NCI-H2227 (cell line): ENCODE results near the gene AQR.
"Not testable (repeated sequence)": the region's sequence is repeated elsewhere in the genome, so short reads cannot be mapped to it uniquely, and the experiment has no call there.

Source experiments
- DNase-seq: peaks from one replicate; lab custom pipeline; 2025; ENCODE audit not compliant: unreplicated experiment; lab: John Stamatoyannopoulos, UW

Gene AQR

GRCh38 chr15:34969340-34970097, at the start of gene AQR:
Gene AQR (minus strand): TSS chr15:34969742. CDS start chr15:34969613, 129 bp downstream.
- peak; percentile 96 for DNase-seq

GRCh38 chr15:35014241-35014640, 44.7 kb upstream of the AQR start:
- peak; percentile 27 for DNase-seq

- no peak for DNase-seq
Observed at GRCh38 chr15:35013370-35013769, 43.8 kb upstream of the AQR start.

GRCh38 chr15:35007397-35007796, 37.9 kb upstream of the AQR start:
- no peak for DNase-seq

GRCh38 chr15:35005933-35006332, 36.4 kb upstream of the AQR start:
- no peak for DNase-seq

DNA sequence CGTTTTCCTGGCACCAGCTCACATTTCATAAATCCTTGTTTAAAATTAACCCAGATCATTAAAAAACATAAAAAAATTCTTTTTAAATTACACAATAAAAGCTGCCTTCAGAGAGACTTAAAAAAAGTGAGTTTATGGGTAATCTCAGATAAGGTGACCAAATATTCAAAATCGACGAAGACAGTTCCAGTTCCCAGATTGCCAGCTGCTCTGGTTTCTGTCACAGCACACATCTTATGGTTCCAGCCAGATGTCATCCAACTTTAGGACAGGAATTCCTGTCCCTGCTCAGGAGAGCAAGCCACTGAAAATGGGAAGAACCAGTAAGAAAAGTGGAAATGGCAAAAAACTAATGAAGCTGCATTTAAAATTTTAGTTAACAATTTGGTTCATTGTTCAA, 34.4 kb upstream of the AQR start:
- no peak for DNase-seq

DNA sequence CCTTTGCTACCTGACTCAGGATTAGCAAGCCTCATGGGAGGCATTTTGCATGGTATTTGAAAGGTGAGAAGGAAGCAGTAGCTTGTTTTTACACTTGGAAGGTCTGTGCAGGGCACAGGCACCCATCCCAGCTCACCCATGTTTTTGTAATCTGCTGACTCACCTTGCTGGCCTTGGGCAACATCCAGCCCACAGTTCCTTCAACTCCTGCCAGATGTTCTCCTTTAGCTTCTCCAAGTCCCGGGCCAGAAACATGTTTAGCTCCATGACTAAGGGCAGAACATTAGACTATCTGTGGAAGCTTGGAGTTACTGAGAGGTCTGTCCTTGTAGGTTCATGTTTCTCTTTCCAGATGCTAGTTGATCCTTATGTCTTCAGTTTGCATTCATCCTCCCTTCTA, 31.0 kb upstream of the AQR start:
- no peak for DNase-seq

DNA sequence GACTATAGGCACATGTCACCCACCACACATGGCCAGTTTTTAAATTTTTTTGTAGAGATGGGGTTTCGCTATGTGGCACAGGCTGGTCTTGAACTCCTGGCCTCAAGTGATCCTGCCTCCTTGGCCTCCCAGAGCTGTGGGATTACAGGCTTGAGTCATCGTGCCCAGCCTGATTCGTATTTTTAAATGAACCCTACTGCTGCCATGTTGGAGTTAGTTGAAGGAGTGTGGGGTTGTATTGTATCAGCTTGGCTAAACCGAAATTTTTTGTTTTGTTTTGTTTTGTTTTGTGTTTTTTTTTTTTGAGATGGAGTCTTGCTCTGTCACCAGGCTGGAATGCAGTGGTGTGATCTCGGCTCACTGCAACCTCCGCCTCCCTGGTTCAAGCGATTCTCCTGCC, 30.4 kb upstream of the AQR start:
- DNase-seq: no peak

- DNase-seq: no peak
Observed at GRCh38 chr15:34994925-34995324, 25.4 kb upstream of the AQR start.

DNA sequence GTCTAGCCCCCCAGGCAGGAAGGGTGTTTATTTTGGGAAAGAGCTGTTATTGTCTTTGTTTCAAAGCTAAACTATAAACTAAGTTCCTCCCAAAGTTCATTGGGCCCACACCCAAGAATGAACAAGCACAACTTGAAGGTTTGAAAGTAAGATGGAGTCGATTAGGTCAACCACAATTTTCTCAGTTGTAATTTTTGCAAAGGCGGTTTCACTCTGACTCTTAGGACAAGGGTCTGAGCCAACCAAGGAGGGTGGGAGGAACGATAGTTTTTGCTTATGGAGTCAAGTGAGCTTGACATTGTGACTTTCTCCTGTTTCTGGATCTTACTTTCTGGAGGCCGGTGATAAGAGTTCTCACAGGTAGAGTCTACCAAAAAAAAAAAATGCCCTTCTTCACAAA, 24.3 kb upstream of the AQR start:
- no peak for DNase-seq

DNA sequence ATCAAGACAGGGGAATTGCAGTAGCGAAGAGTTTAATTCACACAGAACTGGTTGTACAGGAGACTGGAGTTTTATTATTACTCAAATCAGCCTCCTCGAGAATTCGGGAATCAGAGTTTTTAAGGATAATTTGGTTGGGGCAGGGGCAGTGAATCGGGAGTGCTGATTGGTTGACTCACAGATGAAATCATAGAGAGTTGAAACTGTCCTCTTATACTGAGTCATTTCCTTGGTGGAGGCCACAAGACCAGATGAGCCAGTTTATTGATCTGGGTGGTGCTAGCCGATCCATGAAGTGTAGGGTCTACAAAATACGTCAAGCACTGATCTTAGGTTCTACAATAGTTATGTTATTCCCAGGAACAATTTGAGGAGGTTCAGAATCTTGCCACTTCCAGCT, 23.9 kb upstream of the AQR start:
- DNase-seq: no peak

DNA sequence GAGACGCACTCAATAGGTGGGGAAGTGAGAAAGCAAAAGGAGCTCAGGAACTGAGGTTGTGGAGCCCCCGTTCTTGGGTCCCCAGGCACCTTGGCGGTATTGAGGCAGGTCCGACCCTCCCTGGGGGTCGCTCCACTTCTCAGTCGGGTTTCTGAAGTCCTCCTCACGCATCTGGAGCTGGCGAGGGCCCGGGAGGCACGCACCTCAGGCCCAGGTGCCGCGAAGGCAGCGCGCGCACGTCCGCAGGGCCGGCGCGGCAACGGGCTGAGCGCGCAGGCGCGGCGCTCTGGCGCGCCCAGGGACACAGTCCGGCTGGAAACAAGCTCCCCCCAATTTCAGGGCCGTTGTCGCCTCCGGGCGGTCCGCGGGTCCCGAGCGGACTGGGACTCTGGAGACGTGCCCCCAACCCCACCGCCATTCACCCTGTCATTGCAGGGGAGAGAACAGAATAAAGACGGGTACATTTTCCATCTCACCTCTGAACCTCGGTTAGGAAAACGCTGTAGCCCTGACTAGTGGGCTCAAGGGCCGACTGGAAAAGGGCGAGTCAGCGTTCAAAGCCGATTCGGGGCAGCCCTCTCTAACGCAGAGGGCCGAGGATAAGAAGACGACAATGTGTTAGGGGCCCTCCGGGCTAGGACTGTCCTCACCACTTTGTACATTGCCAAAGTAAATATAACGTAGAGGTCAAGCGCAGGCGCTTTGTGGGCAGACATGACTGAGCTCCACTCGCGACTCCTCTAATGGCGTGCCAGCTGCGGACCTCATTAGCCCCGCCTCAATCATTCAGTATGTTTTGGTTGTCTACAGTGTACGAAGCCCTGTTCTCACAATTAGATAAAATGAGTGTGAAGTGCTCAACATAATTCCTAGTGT, 18.7 kb upstream of the AQR start, which contains the start of gene ZNF770:
TSS of gene ZNF770 (minus strand) at position 261 of the 876 bp plus-strand sequence. CDS start 4,853 bp downstream, outside the sequence.
- peak; percentile 78 for DNase-seq

DNA sequence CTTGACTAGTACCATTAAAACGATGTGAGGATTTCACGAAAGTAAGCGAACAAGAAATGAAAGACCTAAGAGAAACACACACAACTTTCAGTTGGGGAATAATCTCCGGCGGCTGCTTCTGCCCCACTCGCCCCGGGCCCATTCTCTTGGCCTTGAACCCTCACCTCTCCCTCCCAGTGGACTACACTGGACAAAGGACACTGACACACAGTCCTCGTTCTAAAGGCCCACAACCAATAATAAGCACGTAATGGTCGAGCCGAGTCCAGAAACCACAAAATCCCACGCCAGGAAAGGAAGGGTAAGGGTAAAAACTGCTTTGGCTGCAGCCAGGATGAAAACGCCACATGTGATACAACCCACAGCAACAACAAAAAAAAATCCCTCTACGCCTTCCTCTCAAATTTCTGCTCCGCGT, 18.1 kb upstream of the AQR start:
- DNase-seq: no peak

GRCh38 chr15:34986771-34987480, 17.4 kb upstream of the AQR start:
- DNase-seq: no peak

GRCh38 chr15:34986326-34986725, 16.8 kb upstream of the AQR start:
- DNase-seq: no peak

- no peak for DNase-seq
Observed at GRCh38 chr15:34984889-34985630, 15.5 kb upstream of the AQR start.

GRCh38 chr15:34976743-34977142, 7.2 kb upstream of the AQR start:
- DNase-seq: no peak

- no peak for DNase-seq
Observed at GRCh38 chr15:34976073-34976472, 6.5 kb upstream of the AQR start.

DNA sequence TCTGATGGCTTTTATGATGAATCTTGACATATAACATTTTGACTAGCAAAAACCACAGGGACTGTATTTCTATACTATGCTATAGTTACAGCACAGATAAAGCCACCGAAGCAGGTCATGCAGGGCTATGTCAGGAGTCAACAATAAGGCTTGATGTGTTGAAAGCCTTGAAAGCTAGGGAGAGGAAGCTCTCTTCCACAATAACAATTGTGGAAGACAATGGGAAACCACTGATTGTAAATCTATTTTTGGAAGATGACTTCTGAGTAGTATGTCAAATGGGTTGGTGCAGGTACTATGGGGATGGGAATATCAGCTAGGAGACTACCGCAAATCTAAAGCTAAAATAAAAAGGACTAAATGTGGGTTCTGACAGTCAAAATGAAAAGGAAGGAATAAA, 4.0 kb upstream of the AQR start:
- no peak for DNase-seq

GRCh38 chr15:34970098-34970643, 629 bp upstream of the AQR start:
- DNase-seq: not testable (repeated sequence)
